Ammon's horn (tissue), 1 donor: ENCODE results near the gene STIM1.

Source experiments
- DNase-seq: peaks from one replicate; pipeline ENCODE4 v3.0.0-alpha.2; 2016; ENCODE audit warnings: low spot score

Gene STIM1

DNA sequence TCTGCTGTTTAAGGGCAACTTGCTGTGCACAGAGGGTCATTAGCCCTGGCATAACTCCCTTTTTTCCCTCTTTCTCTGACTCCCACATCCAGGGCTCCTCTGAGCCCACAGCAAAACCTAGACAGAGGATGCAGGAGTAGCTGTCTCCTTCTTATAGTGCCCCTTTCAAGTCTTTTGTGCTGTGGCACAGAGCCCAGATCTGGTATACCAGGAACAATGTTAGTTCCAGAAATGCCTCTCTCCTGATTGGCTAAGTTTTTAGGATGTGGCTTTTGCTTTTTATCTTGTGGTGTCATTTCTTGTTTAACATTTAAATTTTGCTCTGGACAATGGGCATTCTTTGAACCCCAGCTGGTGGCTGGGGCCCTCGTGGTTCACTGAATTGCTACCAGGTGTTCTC lies 213.5 kb downstream of the STIM1 start:
- DNase-seq, result no peak

DNA sequence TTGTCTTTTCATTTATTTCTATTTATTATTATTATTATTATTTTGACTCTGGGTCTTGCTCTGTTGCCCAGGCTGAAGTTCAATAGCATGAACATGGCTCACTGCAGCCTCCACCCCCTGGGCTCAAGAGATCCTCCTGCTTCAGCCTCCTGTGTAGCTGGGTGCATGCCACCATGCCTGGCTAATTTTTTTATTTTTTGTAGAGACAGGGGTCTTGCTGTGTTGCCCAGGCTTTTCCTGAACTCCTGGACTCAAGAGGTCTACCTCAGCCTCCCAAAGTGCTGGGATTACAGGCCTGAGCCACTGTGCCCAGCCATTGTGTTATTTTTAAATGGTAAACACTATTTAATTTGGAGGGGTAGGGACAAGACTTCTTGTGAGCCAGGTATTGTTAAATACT lies 215.9 kb downstream of the STIM1 start:
- DNase-seq, result no peak

DNA sequence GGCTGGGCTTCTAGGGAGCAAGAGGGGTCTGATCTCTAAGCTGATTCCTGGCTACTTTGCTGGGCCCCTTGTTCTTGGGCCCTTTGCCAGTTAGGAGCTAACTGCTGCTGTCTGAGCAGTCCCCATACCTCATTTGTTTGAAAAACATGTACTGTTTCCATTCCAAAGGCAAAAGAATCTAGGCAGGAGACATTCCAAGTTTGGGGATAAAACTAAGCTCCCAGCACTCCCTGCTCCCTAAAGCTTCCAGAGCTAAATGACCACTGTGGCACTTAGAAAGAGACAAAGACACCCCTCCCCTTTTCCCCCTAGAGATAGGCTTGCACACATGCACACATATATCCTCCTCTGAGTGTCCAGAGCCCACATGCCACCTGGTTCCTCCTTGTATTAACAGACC lies 216.4 kb downstream of the STIM1 start:
- DNase-seq, result no peak

DNA sequence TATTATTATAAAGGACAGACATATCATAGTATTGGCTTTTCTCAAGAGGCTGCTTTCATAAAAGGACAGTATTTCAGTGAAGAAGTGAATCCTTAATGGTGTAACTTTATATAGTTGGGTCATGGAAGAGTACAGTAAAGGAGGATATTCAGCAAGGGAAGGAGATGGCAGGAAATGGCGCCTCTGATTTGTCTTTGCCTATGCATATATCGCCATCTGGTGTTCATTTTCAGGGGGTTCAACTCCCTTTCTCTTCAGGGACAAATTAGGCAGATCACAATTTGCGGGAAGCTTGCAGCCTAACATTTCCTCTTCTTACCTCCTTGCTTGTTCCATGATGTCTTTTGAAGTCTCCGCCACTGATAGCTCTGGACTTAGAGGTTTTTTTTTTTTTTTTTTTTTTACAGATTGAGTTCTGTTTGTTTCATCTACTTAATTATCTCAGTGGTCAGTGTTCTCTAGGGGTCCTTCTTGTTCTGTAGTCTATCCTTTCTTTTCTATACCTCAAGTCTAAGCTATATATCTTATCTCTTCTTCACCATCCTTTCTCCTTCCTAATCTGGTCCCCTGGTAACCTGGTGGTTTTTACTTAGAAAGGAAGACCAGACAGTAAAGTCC lies 217.3 kb downstream of the STIM1 start:
- peak; percentile 91 for DNase-seq

DNA sequence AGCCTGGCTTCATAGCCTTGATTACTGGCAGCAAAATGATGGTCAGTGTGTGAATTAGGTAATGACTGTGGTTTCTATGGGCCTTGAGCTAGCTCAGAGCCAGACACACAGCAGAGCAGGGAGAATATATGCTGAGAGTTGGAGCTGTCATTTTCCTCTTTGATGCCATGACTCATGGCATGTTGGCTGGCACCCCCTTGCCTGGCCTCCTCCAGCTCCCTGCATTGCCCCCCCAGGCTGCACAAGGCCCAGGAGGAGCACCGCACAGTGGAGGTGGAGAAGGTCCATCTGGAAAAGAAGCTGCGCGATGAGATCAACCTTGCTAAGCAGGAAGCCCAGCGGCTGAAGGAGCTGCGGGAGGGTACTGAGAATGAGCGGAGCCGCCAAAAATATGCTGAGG lies 218.8 kb downstream of the STIM1 start:
- no peak for DNase-seq

GRCh38 chr11:4076774-4077173 lies 221.3 kb downstream of the STIM1 start:
- no peak for DNase-seq

DNA sequence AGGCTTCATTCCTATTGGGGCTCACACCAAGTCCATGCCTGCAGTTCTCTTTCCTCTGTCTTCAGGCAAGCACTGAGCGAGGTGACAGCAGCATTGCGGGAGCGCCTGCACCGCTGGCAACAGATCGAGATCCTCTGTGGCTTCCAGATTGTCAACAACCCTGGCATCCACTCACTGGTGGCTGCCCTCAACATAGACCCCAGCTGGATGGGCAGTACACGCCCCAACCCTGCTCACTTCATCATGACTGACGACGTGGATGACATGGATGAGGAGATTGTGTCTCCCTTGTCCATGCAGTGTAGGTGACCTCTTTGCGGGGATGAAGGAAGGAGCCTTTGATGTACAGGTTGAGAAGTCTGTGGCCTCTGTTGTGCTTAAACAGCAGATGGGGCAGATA lies 227.7 kb downstream of the STIM1 start:
- no peak for DNase-seq

DNA sequence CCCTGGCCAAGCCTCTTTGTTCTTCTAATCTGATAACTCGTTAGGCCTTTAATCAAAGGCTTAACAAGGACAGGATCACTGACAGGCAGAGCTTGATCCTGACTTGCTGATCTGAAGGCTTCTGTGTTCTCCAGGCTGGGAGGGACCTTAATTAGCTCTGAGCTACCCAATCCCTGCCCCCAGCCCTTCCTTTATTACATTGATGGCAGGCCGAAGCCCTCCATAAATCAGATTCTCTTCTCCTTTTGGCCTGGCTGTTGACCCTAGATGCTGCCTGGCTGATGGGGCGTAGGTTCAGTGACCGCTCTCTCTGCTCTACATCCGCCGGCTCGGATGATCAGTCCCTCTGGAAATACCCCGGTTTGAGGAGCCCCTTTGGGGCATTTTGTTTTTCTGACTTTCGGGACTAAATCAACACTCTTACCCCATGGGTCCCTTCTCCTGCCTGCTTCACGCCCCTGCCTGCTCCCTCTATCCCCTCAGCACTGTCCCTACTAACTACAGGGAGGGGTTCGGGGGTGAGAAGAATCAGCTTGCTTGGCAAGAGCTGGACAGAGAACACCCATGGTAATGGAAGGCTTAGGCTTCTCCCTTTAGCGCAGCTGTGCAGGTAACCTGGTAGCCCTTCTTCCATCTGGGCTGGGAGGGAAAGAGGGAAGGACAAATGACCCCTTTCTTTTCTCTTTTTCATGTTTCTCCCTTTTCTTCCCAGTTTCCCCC lies 229.1 kb downstream of the STIM1 start:
- DNase-seq, result no peak

GRCh38 chr11:4085575-4085974 lies 230.1 kb downstream of the STIM1 start:
- no peak for DNase-seq

DNA sequence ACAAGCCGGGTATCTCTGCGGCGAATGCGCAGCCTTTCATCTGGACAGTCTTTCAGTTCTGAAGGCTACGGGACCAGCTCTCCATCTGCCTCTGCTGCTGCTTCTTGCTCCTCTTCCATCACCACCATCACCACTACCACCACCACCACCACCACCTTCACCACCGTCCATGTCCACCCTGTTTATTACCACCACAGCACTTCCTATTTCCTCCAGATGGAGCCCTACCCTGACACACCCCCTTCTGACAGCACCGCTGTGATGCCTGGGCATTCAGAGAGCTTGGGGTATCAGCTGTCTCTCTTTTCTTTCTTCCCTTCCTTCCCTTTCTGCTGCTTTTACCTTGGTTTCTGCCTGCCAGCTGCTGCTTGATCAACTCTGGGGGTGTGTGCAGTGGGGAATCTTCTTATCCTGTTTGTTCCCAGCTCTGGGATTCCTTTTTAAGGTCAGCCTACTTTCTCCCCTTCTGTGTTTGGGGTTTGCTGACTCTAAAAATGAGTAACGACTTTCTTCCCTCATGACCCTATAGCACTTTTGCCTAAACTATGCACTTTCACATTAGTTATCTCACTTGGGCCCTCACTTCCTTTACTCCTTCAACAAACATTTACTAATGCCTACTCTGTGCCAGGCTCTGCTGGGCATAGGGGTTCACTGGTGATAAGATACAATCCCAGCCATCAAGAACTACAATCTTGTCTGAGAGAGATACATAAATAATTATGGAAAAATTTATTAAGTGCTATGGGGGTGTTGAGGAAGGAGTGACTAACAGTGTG lies 231.3 kb downstream of the STIM1 start:
- no peak for DNase-seq

- no peak for DNase-seq
Measured at GRCh38 chr11:4087551-4087950, 232.1 kb downstream of the STIM1 start.

- DNase-seq, result no peak
Measured at GRCh38 chr11:4090258-4090657, 234.8 kb downstream of the STIM1 start.

GRCh38 chr11:4092026-4092425 lies 236.6 kb downstream of the STIM1 start:
- DNase-seq, result no peak

GRCh38 chr11:4093519-4094347 lies 238.3 kb downstream of the STIM1 start:
- DNase-seq, result no peak

GRCh38 chr11:4094348-4095291 lies 239.2 kb downstream of the STIM1 start, which contains the start of gene RRM1:
RRM1 (plus strand) TSS chr11:4094799; CDS start chr11:4095013, 214 bp downstream.
- DNase-seq, result peak; percentile 98

GRCh38 chr11:4095509-4096230 lies 240.2 kb downstream of the STIM1 start:
- DNase-seq, result no peak

DNA sequence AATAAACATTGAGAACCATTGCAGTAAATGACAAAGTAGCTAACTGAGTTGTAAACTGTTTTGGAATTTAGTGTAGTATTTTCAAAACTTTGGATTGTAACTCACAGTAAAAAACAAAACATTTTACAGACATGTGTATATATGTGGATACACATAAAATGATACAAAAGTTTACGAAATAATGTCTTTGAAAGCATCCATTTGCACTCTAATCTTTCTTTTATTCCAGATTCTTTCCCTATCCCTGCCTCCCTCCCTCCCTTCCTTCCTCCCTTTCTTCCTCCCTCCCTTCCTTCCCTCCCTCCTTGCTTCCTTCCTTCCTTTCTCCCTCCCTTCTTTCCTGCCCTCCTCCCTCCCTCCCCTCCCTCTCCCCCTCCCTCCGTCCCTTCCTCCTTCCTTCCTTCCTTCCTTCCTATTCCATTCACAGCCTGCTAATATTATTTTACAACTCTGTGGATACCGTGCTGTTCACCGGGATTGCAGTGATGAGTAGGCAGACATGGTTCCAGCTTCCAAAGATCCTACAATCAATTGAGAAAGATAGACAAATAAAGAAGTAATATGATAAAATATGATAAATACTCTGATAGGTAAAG lies 242.7 kb downstream of the STIM1 start:
- DNase-seq, result no peak

GRCh38 chr11:4102711-4103110 lies 247.2 kb downstream of the STIM1 start:
- no peak for DNase-seq

GRCh38 chr11:4103269-4103668 lies 247.8 kb downstream of the STIM1 start:
- DNase-seq, result no peak

DNA sequence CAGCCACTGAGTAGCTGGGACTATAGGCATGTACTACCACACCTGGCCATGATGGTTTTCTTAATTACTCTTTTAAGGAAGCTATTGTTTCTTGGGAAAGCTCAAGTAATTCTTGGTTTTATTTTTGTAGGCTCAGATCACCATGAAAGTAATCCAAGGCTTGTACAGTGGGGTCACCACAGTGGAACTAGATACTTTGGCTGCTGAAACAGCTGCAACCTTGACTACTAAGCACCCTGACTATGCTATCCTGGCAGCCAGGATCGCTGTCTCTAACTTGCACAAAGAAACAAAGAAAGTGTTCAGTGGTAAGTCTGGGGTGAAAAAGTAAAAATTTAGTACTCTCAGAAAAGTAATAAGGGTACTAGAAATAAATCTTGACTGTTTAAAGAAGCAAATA lies 250.5 kb downstream of the STIM1 start:
- no peak for DNase-seq
